Activated naive CD8-positive, alpha-beta T cell treated with anti-CD3 and anti-CD28 coated beads, Interleukin-2, amount 10 ng/mL, durations not matched to agents 7 days and 5 days (primary cell): Measurements from ENCODE around the gene ARHGEF1. TPM values are rescaled to one million over a fixed set of nuclear protein-coding genes. Genes with fewer than 3 reads are reported as not detected.
A peak's percentile ranks its signal among the peaks of the same experiment; 100 is the strongest.
"Not testable (repeated sequence)": the region's sequence is repeated elsewhere in the genome, so short reads cannot be mapped to it uniquely, and the experiment has no call there.

Experiments
- ATAC-seq: fragments of 150-1000 bp; cut with Tn5 transposase; one replicate; pipeline ENCODE4 v1.10.0; 2021; ENCODE audit warnings: low read depth, moderate library complexity
- POLR2A ChIA-PET: fragments of 350-600 bp; sonication (Branson Sonifier 250); formaldehyde crosslinking; loops from one replicate; lab custom pipeline; 2021; ENCODE audit warnings: antibody characterized with exemption; lab: Charles Lee
- DNase-seq: peaks from one replicate; pipeline ENCODE4 v3.0.0; 2021
- H3K27ac Mint-ChIP-seq: one replicate; pipeline ENCODE4 v1.8.0; 2022; ENCODE audit warnings: mild to moderate bottlenecking, mixed read lengths
- H3K27me3 Mint-ChIP-seq: one replicate; pipeline ENCODE4 v1.8.0; 2022; ENCODE audit warnings: mild to moderate bottlenecking, moderate library complexity, mixed read lengths
- H3K36me3 Mint-ChIP-seq: one replicate; pipeline ENCODE4 v1.8.0; 2021; ENCODE audit warnings: mild to moderate bottlenecking, mixed read lengths
- H3K4me1 Mint-ChIP-seq: one replicate; pipeline ENCODE4 v1.8.0; 2021; ENCODE audit warnings: mixed read lengths
- H3K4me3 Mint-ChIP-seq: one replicate; pipeline ENCODE4 v1.8.0; 2022; ENCODE audit warnings: mild to moderate bottlenecking, moderate library complexity, mixed read lengths
- H3K9me3 Mint-ChIP-seq: one replicate; pipeline ENCODE4 v1.8.0; 2021; ENCODE audit warnings: mixed read lengths
- total RNA-seq, 2 experiments: library from RNA; stranded (reverse); gene quantifications; one replicate each; pipeline ENCODE4 v1.2.3, GENCODE V29; 2021

ARHGEF1 gene
- total RNA-seq, 2 experiments from 2014 or later = 807 to 824 TPM

DNA sequence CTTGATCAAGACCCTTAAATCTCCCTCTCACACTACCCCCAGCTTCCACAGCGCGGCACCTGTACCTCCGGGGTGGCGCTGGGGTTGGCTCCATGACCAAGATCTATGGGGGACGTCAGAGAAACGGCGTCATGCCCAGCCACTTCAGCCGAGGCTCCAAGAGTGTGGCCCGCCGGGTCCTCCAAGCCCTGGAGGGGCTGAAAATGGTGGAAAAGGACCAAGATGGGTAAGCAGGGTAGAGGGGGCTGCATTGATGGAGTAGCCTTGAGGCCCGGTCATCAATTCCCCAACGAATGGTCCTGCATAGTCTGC, 14.0 kb upstream of the ARHGEF1 start:
- no peaks in the 10 kb centered on the region for H3K9me3 Mint-ChIP-seq
- H3K4me1 Mint-ChIP-seq = peaks cover 62% of the 10 kb centered on the region
- H3K36me3 Mint-ChIP-seq = peaks cover 34% of the 10 kb centered on the region
- H3K27ac Mint-ChIP-seq = peak overlapping the region; percentile 85
- POLR2A ChIA-PET = interaction anchor here (0.8 to 8.3 kb wide), 6 partner anchors 9 to 83 kb away, joined by 3 to 112 read pairs (median 4); partner anchors contain the start of genes ERFL and RPS19
- H3K4me3 Mint-ChIP-seq = no peak overlapping the region
- H3K27me3 Mint-ChIP-seq = no peaks in the 10 kb centered on the region
- DNase-seq = no peak
- no peak for ATAC-seq

DNA sequence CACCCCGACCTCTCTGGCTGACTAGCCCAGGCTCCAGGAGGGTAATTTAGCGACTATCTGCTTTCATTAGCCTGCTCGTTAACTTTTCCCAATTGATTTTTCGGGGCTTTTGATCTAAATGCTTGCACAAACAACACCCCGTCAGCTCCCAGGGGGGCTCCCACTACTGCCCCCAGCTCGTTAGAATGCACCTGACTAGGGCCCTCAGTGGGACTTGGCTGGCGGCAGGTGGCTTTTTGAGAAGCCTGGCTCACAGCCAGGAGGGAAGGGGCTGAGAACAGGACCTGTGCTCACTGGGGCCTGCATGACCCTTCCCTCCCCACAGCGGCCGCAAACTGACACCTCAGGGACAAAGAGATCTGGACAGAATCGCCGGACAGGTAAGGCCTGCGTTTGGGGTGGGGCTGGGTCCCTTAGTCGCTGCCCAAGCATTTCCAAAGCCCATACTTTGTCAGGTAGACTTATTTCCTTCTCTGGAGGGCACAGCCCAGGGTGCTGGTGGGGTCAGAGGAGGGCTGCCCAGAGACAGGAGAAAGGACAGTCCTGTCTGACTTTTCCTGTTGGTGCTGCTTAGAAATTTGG, 13.5 kb upstream of the ARHGEF1 start:
- Mint-ChIP-seq H3K27me3 (no peaks in the 10 kb centered on the region), H3K4me3 (no peak overlapping the region), H3K4me1 (peaks cover 57% of the 10 kb centered on the region), H3K9me3 (no peaks in the 10 kb centered on the region), H3K36me3 (peaks cover 28% of the 10 kb centered on the region), H3K27ac (peak overlapping the region; percentile 89)
- POLR2A ChIA-PET = interaction anchor here (1.0 to 9.6 kb wide), 5 partner anchors 9 to 83 kb away, joined by 3 to 314 read pairs (median 10); partner anchors contain the start of genes ARHGEF1 and RPS19
- DNase-seq = no peak
- ATAC-seq = no peak

DNA sequence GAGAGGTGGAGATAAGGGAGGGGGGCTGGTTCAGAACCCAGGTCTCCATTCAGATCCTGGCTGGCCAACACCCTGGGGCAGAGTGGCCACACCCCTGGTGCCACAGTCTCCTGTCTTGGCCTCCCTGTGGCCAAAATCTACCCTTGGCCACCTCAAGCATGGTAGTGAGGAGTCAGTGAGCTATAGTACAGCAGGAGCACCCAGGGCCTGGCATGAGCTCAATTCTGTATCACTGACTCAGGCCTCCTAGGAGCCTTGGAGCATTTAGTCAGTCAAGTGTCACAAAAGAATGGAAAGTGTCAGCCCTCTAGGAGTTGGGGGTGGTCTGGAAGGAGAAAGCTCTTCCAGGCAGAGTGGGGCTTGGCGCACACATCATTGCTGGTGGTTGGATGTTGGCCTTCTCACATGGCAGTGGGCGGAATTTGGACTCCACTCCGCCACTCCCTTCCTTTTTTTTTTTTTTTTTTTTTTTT, 12.5 kb upstream of the ARHGEF1 start:
- peaks cover 52% of the 10 kb centered on the region for H3K4me1 Mint-ChIP-seq
- H3K36me3 Mint-ChIP-seq = peaks cover 23% of the 10 kb centered on the region
- H3K9me3 Mint-ChIP-seq = no peaks in the 10 kb centered on the region
- peak overlapping the region; percentile 89 for H3K27ac Mint-ChIP-seq
- DNase-seq = no peak
- no peak for ATAC-seq
- peak overlapping the region; percentile 55 for H3K4me3 Mint-ChIP-seq
- no peaks in the 10 kb centered on the region for H3K27me3 Mint-ChIP-seq
- POLR2A ChIA-PET = interaction anchor here (1.3 to 9.6 kb wide), 6 partner anchors 7 to 87 kb away, joined by 4 to 314 read pairs (median 37); partner anchors contain the start of genes ARHGEF1, RABAC1 and RPS19

DNA sequence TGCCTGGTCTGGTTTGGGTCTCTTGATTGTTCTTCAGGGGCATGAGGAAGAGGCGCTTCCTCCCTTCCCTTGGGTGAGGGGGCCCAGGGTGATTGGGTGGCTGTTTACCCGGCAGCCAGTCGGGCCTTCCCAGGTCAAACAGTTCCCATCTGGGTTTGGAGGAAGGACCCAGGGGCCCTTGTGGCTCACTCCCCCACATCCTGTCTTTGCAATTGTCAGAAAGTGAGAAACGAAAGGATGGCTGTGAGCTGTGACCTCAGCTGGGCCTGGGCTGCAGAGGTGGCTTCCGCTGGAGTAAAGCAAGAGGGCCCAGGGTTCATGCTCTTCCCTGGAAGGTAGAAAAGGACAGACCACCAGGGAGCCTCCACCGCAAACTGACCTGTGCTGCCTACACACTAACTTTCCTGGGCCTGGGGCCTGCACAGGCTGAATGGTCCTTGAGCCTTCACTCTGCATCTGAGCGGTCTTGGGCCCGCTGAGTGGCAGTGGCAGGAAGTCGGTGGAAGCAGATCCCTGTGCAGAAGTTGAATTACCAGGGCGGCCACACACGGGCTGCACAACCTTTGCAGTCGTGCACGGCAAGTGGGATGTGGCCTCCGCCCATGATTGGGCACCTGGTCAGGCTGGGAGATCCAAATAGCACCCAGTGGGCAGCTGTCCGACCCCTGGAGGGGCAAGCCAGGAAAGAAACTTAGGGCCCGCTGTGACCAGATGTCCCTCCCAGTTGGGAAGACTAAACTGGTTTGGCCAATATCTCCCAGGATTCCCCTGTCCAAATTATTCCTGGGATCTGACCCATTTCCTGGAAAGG, 11.2 kb upstream of the ARHGEF1 start:
- POLR2A ChIA-PET = interaction anchor here (0.8 to 9.6 kb wide), 11 partner anchors 8 to 86 kb away, joined by 3 to 314 read pairs (median 18); partner anchors contain the start of genes ARHGEF1, ERFL, RABAC1 and RPS19
- peaks cover 22% of the 10 kb centered on the region for H3K36me3 Mint-ChIP-seq
- peak; percentile 65 for ATAC-seq

DNA sequence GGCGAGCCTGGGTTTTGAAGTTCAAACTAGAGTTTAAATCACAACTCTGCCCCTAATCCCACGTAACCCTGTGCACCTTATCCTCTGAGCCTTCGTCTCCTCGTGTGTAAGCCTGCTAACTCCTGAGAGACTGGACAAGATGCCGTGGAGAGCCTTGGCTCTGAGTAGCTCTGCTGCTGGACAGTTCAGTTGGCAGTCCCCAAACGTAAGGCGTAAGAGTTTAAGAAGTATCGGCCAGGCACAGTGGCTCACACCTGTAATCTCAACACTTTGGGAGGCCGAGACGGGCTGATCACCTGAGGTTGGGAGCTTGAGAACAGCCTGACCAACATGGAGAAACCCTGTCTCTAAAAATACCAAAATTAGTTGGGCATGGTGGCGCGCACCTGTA, 10.6 kb upstream of the ARHGEF1 start:
- DNase-seq = no peak
- Mint-ChIP-seq H3K4me3 (peak overlapping the region; percentile 60), H3K4me1 (peaks cover 65% of the 10 kb centered on the region), H3K27ac (peak overlapping the region; percentile 87), H3K36me3 (peaks cover 22% of the 10 kb centered on the region), H3K27me3 (no peaks in the 10 kb centered on the region), H3K9me3 (no peaks in the 10 kb centered on the region)
- POLR2A ChIA-PET = interaction anchor here (0.7 to 9.6 kb wide), 12 partner anchors 9 to 85 kb away, joined by 3 to 314 read pairs (median 13); partner anchors contain the start of genes ARHGEF1, ERFL, RABAC1 and RPS19
- no peak for ATAC-seq

More for the DNA sequence above, 11.2 kb upstream of the ARHGEF1 start:
- DNase-seq = peak; percentile 77
- peaks cover 61% of the 10 kb centered on the region for H3K4me1 Mint-ChIP-seq
- no peaks in the 10 kb centered on the region for H3K27me3 Mint-ChIP-seq
- H3K9me3 Mint-ChIP-seq = no peaks in the 10 kb centered on the region
- H3K27ac Mint-ChIP-seq = peak overlapping the region; percentile 87
- H3K4me3 Mint-ChIP-seq = peak overlapping the region; percentile 73

DNA sequence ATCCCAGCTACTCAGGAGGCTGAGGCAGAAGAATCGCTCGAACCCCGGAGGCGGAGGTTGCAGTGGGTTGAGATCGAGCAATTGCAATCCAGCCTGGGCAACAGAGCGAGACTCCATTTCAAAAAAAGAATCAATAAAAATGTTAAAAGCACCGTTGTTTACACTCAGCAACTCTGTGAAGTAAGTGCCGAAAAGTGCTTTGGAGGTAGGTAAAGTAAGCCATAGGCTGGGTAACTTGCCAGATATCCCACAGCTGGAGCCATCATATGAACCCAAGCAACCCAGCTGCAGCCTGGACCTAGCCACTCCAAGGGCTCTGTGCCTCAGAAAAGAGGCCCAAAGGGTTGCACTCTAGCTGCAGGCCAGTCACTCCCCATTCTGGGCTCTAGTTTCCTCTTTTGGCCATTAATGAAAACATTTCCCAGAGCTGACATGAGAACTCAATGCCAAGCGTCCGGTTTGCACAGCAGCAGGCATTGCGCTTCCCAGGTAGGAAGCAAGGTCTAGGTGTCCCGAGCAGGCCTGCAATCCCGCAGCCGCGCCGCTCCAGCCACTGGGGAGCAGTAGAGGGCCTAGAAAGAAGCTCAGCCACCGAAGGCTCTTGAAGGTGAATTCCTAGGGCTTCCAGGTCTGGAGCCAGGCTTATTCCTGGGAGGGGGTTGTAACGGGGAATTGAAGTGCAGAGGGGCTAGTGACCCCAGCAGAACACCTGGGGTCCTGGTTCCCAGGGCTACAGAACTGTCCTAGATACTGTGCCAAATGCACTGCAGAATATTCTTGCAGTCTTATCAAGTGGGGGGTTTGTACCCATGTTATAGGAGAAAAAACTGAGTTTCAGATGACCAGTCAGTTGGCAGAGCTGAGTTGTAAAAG, 10.0 kb upstream of the ARHGEF1 start:
- Mint-ChIP-seq H3K4me1 (peaks cover 67% of the 10 kb centered on the region), H3K9me3 (no peaks in the 10 kb centered on the region), H3K4me3 (peak overlapping the region; percentile 60), H3K27ac (peak overlapping the region; percentile 87), H3K36me3 (peaks cover 20% of the 10 kb centered on the region), H3K27me3 (no peaks in the 10 kb centered on the region)
- POLR2A ChIA-PET = interaction anchor here (0.7 to 9.6 kb wide), 15 partner anchors 9 to 85 kb away, joined by 3 to 314 read pairs (median 7); partner anchors contain the start of genes ARHGEF1, ERFL, RABAC1 and RPS19
- ATAC-seq (no peak), DNase-seq (peak; percentile 78)

DNA sequence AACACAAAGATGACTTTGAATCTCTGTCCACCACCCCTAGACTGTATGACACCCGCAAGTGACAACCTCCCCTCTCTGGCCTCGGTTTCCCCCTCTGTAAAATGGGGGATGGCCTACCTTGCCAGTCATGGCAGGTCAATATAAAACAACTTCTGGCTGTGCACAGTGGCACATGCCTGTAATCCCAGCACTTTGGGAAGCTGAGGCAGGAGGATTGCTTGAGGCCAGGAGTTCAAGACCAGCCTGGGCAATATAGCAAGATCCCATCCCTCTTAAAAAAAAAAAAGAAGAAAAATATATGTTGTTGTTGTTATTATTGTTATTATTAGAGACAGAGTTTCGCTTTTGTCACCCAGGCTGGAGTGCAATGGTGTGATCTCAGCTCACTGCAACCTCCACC, 7.0 kb upstream of the ARHGEF1 start:
- not testable (repeated sequence) for H3K27me3 Mint-ChIP-seq, DNase-seq, H3K9me3 Mint-ChIP-seq, ATAC-seq, H3K36me3 Mint-ChIP-seq
- Mint-ChIP-seq H3K27ac (peak overlapping the region; percentile 98), H3K4me3 (peak overlapping the region; percentile 81), H3K4me1 (peaks cover 63% of the 10 kb centered on the region)
- POLR2A ChIA-PET = interaction anchor here (1.2 to 9.6 kb wide), 6 partner anchors 11 to 70 kb away, joined by 4 to 314 read pairs (median 24); partner anchors contain the start of genes ARHGEF1 and RPS19

DNA sequence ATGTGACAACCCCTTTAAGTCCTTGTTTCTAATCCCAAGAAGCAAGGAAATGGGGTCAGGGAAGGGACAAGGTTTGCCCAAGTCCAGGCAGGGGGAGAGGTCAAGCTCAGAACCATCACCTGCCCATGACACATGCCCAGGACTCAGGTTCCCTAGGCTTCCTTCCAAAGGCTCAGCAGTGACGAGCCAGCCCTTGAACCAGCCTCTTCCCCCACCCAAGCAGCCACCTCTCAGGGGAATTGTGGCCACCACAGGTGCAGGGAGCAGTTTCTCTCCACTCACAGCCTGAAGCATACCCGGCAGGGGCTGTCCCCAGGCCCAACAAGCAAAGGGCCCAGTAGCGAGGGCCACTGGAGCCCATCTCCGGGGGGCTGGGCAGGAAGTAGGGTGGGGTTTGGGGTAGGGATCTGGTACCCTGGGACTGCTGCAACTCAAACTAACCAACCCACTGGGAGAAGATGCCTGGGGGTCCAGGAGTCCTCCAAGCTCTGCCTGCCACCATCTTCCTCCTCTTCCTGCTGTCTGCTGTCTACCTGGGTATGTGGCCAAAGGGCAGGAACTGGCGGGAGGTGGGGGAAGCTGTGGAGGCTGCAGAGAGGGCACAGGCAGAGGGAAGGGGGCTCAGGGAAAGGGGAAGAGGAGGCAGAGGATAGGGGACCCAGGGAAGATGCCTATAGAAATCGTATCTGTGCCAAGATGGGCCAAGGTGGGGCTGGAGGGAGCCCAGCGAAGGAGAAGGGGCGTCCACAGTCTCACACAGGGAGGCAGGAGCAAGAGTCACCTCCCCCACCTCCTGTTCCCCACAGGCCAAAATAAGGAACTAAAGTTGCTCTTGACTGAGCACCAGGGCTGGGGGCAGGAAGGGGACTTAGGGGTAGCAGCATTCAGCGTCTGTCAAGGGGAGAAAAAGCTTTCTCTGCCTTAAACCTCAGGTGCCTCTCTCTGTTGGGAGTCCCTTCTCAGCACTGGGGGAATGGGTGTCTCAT, 5.8 kb upstream of the ARHGEF1 start, which contains the start of gene CD79A:
Gene CD79A (plus strand): TSS at position 433 of the 986 bp plus-strand sequence. CDS start 26 bp downstream, at position 459.
- Mint-ChIP-seq H3K27me3 (no peaks in the 10 kb centered on the region), H3K4me1 (peaks cover 59% of the 10 kb centered on the region), H3K9me3 (no peaks in the 10 kb centered on the region), H3K4me3 (peak within 1 kb of the TSS; percentile 76), H3K27ac (peak within 1 kb of the TSS; percentile 98), H3K36me3 (peaks cover 1% of the 10 kb centered on the region)
- DNase-seq (no peak), ATAC-seq (no peak)
- POLR2A ChIA-PET = interaction anchor here (0.8 to 9.6 kb wide), 7 partner anchors 10 to 80 kb away, joined by 3 to 314 read pairs (median 5); partner anchors contain the start of genes ARHGEF1 and RPS19

DNA sequence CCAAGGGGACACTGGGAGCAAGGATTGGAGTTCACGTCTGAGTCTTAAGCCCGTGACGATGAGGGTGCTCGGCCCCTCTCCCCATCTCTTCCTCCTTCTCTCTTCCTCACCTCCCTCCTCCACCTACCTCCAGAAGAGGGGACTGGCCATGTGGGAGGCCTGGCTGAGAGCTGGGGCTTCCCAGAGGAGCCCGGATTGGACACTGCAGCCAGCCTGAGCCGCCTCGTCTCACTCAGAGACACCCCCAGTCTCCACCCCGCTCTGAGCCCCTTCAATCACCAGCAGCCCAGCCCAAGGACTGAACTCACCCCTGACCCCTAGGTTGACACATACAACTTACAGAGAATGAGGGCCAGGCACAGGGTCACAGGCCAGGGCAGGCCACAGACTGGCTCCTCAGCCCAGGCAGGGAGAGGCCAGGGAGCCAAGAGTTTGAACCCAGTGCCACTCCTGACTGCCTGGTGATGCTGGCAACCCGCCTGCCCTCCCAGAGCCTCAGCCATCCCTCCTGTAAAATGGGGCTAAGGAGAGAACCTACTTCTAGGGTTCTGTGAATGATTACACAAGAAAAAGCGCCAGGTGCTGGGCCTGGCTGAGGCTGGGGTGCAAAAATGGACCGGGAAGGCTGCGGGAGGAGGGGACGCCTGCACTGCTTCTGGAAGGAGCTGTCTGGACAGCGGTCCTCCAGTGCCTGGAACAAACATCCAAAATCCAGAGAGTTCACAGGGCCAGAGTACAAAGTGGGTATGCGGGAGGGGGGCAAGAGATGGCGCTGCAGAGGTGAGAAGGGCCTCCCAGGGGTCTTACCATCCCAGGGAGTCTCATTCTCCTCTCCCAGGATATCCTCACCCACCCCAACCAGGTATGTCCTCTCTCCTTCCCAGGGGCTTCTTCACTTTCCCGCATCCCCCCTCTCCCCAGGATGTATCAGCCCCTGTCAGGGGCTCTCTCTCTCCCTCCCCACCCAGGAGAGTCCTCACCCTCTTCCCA, 4.8 kb upstream of the ARHGEF1 start:
- no peaks in the 10 kb centered on the region for H3K27me3 Mint-ChIP-seq
- POLR2A ChIA-PET = interaction anchor here (0.8 to 9.6 kb wide), 6 partner anchors 9 to 79 kb away, joined by 3 to 314 read pairs (median 5); partner anchors contain the start of genes ARHGEF1 and RPS19
- ATAC-seq (no peak), DNase-seq (no peak)
- peaks cover 56% of the 10 kb centered on the region for H3K4me1 Mint-ChIP-seq
- H3K4me3 Mint-ChIP-seq = peak overlapping the region; percentile 76
- H3K9me3 Mint-ChIP-seq = no peaks in the 10 kb centered on the region
- peak overlapping the region; percentile 98 for H3K27ac Mint-ChIP-seq
- peaks cover 4% of the 10 kb centered on the region for H3K36me3 Mint-ChIP-seq

DNA sequence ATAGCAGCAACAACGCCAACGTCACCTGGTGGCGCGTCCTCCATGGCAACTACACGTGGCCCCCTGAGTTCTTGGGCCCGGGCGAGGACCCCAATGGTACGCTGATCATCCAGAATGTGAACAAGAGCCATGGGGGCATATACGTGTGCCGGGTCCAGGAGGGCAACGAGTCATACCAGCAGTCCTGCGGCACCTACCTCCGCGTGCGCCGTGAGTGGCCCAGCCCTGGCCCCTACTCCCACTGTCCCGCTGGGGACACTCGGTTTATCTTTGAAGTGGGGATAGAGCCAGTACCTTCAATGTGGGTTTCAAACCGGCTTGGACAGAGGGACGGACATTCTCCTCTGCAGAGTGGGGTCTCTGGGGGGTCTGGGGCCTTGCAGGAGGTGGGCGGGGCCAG, 3.9 kb upstream of the ARHGEF1 start:
- Mint-ChIP-seq H3K36me3 (peaks cover 9% of the 10 kb centered on the region), H3K4me3 (no peak overlapping the region), H3K27ac (no peak overlapping the region), H3K4me1 (peaks cover 54% of the 10 kb centered on the region), H3K9me3 (no peaks in the 10 kb centered on the region), H3K27me3 (no peaks in the 10 kb centered on the region)
- DNase-seq (no peak), ATAC-seq (no peak)
- POLR2A ChIA-PET = interaction anchor here (1.5 to 9.6 kb wide), 2 partner anchors 8 to 66 kb away, joined by 4 to 314 read pairs; partner anchors contain the start of gene ARHGEF1
